ENCODE data around the gene GSN. TPM values are rescaled to one million over a fixed set of nuclear protein-coding genes. Genes with fewer than 3 reads are reported as not detected.

Gene GSN
- total and polyA plus RNA-seq, 9 of the 15 experiments (the other 6 are each of a cell fraction or from before 2014, with no cell fraction given): 0.39 to 16.6 (median 8.2) TPM

DNA sequence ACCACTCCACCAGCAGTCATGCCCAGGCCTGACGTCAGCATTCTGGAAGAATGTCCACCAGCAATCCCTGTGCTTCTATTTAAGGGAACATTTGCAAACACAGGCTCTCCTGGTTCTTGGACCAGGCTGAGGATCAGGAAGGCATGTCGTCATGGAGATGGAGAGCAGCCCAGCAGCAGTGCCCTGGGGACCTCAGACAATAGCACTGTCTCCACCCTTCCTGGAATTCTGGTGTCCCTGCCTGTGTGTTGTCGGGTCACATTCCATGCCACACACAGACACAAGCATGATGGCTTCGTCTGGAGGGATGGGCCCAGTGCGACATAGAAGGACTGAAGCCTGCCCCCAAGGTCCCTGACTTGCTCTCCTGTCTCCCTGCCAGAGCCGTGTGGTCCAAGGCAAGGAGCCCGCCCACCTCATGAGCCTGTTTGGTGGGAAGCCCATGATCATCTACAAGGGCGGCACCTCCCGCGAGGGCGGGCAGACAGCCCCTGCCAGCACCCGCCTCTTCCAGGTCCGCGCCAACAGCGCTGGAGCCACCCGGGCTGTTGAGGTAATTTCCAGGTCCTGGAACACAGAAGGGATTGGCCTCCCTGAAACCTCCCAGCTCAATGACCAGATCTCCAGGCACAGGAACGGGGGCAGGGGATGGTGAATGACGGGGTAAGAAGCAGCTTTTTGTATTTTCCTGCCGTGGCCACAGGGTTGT lies 58.3 kb downstream of the GSN start:
- Histone ChIP-seq H3K79me2 (ENCODE audit: control insufficient read depth, insufficient read depth, low read length) (no peaks in the 10 kb centered on the region), H3K36me3 (ENCODE audit: control insufficient read depth, insufficient read depth, low read length) (no peaks in the 10 kb centered on the region; the same call in 2 of the 3 replicates), H3K9me1 (ENCODE audit: control insufficient read depth, insufficient read depth, low read length) (no peaks in the 10 kb centered on the region), H2AFZ (ENCODE audit: low read depth, low read length) (no peak overlapping the region), H3K9ac (ENCODE audit: insufficient read depth in 1 of 2, low read depth in 2 of 2, low read length in 2 of 2) (no peak overlapping the region), H3K4me2 (ENCODE audit: insufficient read depth, low read length) (no peak overlapping the region), H3K4me1 (replicated peaks in 1 of 2; ENCODE audit: control insufficient read depth in 2 of 2, insufficient read depth in 2 of 2, low read length in 2 of 2) (peaks cover 0 to 4% of the 10 kb centered on the region in 2 experiments; a peak in 2 of 5 replicates), H3K27me3 (ENCODE audit: control insufficient read depth in 2 of 2, insufficient read depth in 2 of 2, low read length in 2 of 2) (no peaks in the 10 kb centered on the region), H4K20me1 (replicated peaks; ENCODE audit: control insufficient read depth, insufficient read depth, low read length) (no peaks in the 10 kb centered on the region), H3K27ac (ENCODE audit: extremely low read depth, low read depth, low read length) (no peak overlapping the region), H3K9me3 (replicated peaks; ENCODE audit: control insufficient read depth, insufficient read depth, low read depth, low read length) (no peaks in the 10 kb centered on the region), H3K4me3 (no peak overlapping the region)
- intact Hi-C loops (cut with micrococcal nuclease) (loop anchor here (10.0 kb wide), 1 partner anchor 581 kb away; no protein-coding TSS in a partner anchor), in situ Hi-C loops (cut with MboI) (no loop called here)
- ChIA-PET CTCF (ENCODE audit: low intra/inter-chr PET ratio) (no interaction called here), POLR2A (interaction anchor here (1.2 kb wide), 1 partner anchor 18 kb away, joined by 4 read pairs; no protein-coding TSS in a partner anchor)
- ATAC-seq (no peak), DNase-seq (ENCODE audit: extremely low read depth in 1 of 4, low spot score in 3 of 4) (no peak), FAIRE-seq (no peak)
- 35% methylated on average over 13 of the region's 19 CpGs for WGBS (ENCODE audit: insufficient coverage, low coverage, missing lambda C conversion rate)
- no TSS peak for BruUV-seq (replicated peaks)
- peak; percentile 21; the same call in 1 of the 2 replicates for TF ChIP-seq RFX1 (IDR thresholded peaks at IDR 0.05)
- TF ChIP-seq NCOR1 (IDR thresholded peaks at IDR 0.05): no peak

- no TSS peak for BruUV-seq (replicated peaks)
Observed at GRCh38 chr9:121326901-121327613, 59.1 kb downstream of the GSN start.

More at GRCh38 chr9:121326901-121327613, 59.1 kb downstream of the GSN start:
- no peak overlapping the region for H3K27ac ChIP-seq (ENCODE audit: extremely low read depth, low read depth, low read length)
- ChIA-PET CTCF (ENCODE audit: low intra/inter-chr PET ratio) (no interaction called here), POLR2A (interaction anchor here (1.2 kb wide), 1 partner anchor 17 kb away, joined by 4 read pairs; no protein-coding TSS in a partner anchor)
- no peaks in the 10 kb centered on the region for H3K9me1 ChIP-seq (ENCODE audit: control insufficient read depth, insufficient read depth, low read length)
- DNase-seq (ENCODE audit: extremely low read depth in 1 of 4, low spot score in 3 of 4) (no peak), FAIRE-seq (peak; percentile 46), ATAC-seq (no peak)
- H2AFZ ChIP-seq (ENCODE audit: low read depth, low read length): no peak overlapping the region
- H3K27me3 ChIP-seq (ENCODE audit: control insufficient read depth in 2 of 2, insufficient read depth in 2 of 2, low read length in 2 of 2): no peaks in the 10 kb centered on the region
- H3K4me3 ChIP-seq: no peak overlapping the region
- H3K79me2 ChIP-seq (ENCODE audit: control insufficient read depth, insufficient read depth, low read length): no peaks in the 10 kb centered on the region
- WGBS (ENCODE audit: insufficient coverage, low coverage, missing lambda C conversion rate): 51% methylated on average over 11 of the region's 11 CpGs
- no peaks in the 10 kb centered on the region for H3K9me3 ChIP-seq (replicated peaks; ENCODE audit: control insufficient read depth, insufficient read depth, low read depth, low read length)
- no peak overlapping the region for H3K4me2 ChIP-seq (ENCODE audit: insufficient read depth, low read length)
- in situ Hi-C loops (cut with MboI) (no loop called here), intact Hi-C loops (cut with micrococcal nuclease) (loop anchor here (10.0 kb wide), 1 partner anchor 582 kb away; no protein-coding TSS in a partner anchor)
- H3K9ac ChIP-seq (ENCODE audit: insufficient read depth in 1 of 2, low read depth in 2 of 2, low read length in 2 of 2): no peak overlapping the region
- TF ChIP-seq BCLAF1 (IDR thresholded peaks at IDR 0.05; ENCODE audit: borderline replicate concordance in 1 of 2, control insufficient read depth in 1 of 2, low read depth in 2 of 2, low read length in 1 of 2) (no peak), FIP1L1 (IDR thresholded peaks at IDR 0.05; ENCODE audit: low read depth, low read length, poor library complexity, severe bottlenecking) (no peak), ATF2 (CRISPR knock-in tag; IDR thresholded peaks at IDR 0.05) (no peak), RBM25 (IDR thresholded peaks at IDR 0.05; ENCODE audit: low read depth, low read length, severe bottlenecking) (peak; percentile 43)
- peaks cover 0 to 4% of the 10 kb centered on the region in 2 experiments; a peak in 2 of 5 replicates for H3K4me1 ChIP-seq (replicated peaks in 1 of 2; ENCODE audit: control insufficient read depth in 2 of 2, insufficient read depth in 2 of 2, low read length in 2 of 2)
- no peaks in the 10 kb centered on the region; the same call in 2 of the 3 replicates for H3K36me3 ChIP-seq (ENCODE audit: control insufficient read depth, insufficient read depth, low read length)
- H4K20me1 ChIP-seq (replicated peaks; ENCODE audit: control insufficient read depth, insufficient read depth, low read length): no peaks in the 10 kb centered on the region

Data from K562 (cell line).